ENCODE measurements around the gene FAM222A. TPM values are rescaled to one million over a fixed set of nuclear protein-coding genes. Genes with fewer than 3 reads are reported as not detected.

The FAM222A gene
- total RNA-seq, 4 donors from 2014 or later, result 1.4 to 3.0 (median 1.8) TPM

DNA sequence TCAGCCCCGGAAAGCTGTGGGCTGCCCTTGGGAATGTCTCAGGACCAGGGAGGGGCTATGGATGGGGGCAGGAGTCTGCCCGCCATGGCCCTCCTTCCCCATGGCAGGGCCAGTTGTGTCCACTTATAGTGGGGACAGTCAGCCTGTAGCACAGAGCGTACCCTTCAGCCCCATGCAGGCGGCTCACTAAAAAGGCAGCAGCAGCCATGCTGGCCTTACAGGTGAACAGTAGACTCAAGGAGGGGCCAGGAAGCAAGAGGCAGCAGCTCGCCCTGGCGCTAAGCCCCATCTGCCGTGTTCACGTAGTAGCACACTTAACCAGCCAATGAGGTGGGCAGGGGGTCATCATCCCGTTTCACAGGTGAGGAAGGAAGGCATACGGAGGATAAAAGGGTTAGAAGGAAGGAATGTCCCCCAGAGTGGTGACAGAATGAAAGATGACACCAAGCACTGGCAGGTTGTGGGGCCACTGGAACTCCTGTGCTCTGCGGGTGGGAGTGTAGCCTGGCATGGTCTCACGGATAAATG is 52.7 kb downstream of the FAM222A start:
- in situ Hi-C loops (cut with MboI; ENCODE audit: low pct_ligation_motif_present in 1 of 4, low pct_unique_long_range_greater_than_20kb in 1 of 4, low sequenced_read_pairs in 3 of 4) (no loop called here), intact Hi-C loops (cut with DNase I; ENCODE audit: low total_unique reads) (no loop called here)
- no peaks in the 10 kb centered on the region for H3K4me1 ChIP-seq
- H3K36me3 ChIP-seq, result no peaks in the 10 kb centered on the region
- WGBS, 2 donors (ENCODE audit: low coverage in 1 of 2), result 60 to 92% methylated on average over 2 to 12 of the region's 12 CpGs
- no peaks in the 10 kb centered on the region for H3K9me3 ChIP-seq
- H3K27ac ChIP-seq, result no peak overlapping the region
- no peak overlapping the region for H3K4me3 ChIP-seq
- no peaks in the 10 kb centered on the region for H3K27me3 ChIP-seq
- no peak for DNase-seq
- TF ChIP-seq POLR2A (IDR thresholded peaks at IDR 0.05) (no peak), EP300 (IDR thresholded peaks at IDR 0.05; ENCODE audit: low read depth) (no peak), POLR2AphosphoS5 (IDR thresholded peaks at IDR 0.05) (no peak)
- TF ChIP-seq, protein P1, sequence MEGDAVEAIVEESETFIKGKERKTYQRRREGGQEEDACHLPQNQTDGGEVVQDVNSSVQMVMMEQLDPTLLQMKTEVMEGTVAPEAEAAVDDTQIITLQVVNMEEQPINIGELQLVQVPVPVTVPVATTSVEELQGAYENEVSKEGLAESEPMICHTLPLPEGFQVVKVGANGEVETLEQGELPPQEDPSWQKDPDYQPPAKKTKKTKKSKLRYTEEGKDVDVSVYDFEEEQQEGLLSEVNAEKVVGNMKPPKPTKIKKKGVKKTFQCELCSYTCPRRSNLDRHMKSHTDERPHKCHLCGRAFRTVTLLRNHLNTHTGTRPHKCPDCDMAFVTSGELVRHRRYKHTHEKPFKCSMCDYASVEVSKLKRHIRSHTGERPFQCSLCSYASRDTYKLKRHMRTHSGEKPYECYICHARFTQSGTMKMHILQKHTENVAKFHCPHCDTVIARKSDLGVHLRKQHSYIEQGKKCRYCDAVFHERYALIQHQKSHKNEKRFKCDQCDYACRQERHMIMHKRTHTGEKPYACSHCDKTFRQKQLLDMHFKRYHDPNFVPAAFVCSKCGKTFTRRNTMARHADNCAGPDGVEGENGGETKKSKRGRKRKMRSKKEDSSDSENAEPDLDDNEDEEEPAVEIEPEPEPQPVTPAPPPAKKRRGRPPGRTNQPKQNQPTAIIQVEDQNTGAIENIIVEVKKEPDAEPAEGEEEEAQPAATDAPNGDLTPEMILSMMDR (IDR thresholded peaks at IDR 0.05), result no peak

- H3K9me3 ChIP-seq, result no peaks in the 10 kb centered on the region
- H3K36me3 ChIP-seq, result no peaks in the 10 kb centered on the region
- WGBS, 2 donors (ENCODE audit: low coverage in 1 of 2), result 90 to 94% methylated on average over 3 to 4 of the region's 4 CpGs
- no peaks in the 10 kb centered on the region for H3K4me1 ChIP-seq
- intact Hi-C loops (cut with DNase I; ENCODE audit: low total_unique reads), result no loop called here
- in situ Hi-C loops (cut with MboI; ENCODE audit: low pct_ligation_motif_present in 1 of 4, low pct_unique_long_range_greater_than_20kb in 1 of 4, low sequenced_read_pairs in 3 of 4), result no loop called here
- no peak overlapping the region for H3K4me3 ChIP-seq
- H3K27ac ChIP-seq, result no peak overlapping the region
- TF ChIP-seq POLR2A (IDR thresholded peaks at IDR 0.05), result no peak
- TF ChIP-seq, protein P1 (IDR thresholded peaks at IDR 0.05), result no peak
- no peak for TF ChIP-seq EP300 (IDR thresholded peaks at IDR 0.05; ENCODE audit: low read depth)
- TF ChIP-seq POLR2AphosphoS5 (IDR thresholded peaks at IDR 0.05), result no peak
- no peaks in the 10 kb centered on the region for H3K27me3 ChIP-seq
- DNase-seq, result no peak
Measured at GRCh38 chr12:109767456-109767855, 53.8 kb downstream of the FAM222A start.

DNA sequence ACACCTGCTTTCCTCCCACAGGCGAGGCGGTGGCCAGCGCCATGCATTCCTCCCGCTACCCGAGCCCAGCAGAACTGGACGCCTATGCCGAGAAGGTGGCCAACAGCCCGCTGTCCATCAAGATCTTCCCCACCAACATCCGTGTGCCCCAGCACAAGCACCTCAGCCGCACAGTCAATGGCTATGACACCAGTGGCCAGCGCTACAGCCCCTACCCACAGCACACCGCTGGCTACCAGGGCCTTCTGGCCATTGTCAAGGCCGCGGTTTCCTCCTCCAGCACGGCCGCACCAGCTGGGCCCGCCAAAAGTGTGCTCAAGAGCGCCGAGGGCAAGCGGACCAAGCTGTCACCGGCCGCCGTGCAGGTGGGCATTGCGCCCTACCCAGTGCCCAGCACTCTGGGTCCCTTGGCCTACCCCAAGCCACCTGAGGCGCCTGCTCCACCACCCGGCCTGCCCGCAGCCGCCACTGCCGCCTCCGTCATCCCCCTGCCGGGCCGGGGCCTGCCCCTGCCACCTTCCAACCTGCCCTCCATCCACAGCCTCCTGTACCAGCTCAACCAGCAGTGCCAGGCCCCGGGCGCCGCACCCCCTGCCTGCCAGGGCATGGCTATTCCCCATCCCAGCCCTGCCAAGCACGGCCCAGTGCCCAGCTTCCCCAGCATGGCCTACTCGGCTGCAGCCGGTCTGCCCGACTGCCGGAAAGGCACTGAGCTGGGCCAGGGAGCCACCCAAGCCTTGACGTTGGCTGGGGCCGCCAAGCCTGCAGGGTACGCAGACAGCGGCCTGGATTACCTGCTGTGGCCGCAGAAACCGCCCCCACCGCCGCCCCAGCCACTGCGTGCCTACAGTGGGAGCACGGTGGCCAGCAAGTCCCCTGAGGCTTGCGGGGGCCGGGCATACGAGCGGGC is 54.6 kb downstream of the FAM222A start:
- H3K27me3 ChIP-seq, result no peaks in the 10 kb centered on the region

More for the DNA sequence above, 54.6 kb downstream of the FAM222A start:
- in situ Hi-C loops (cut with MboI; ENCODE audit: low pct_ligation_motif_present in 1 of 4, low pct_unique_long_range_greater_than_20kb in 1 of 4, low sequenced_read_pairs in 3 of 4), result no loop called here
- no peaks in the 10 kb centered on the region for H3K9me3 ChIP-seq
- H3K27ac ChIP-seq, result no peak overlapping the region
- intact Hi-C loops (cut with DNase I; ENCODE audit: low total_unique reads), result no loop called here
- no peaks in the 10 kb centered on the region for H3K36me3 ChIP-seq
- WGBS, 2 donors (ENCODE audit: low coverage in 1 of 2), result 94 to 100% methylated on average over 1 to 51 of the region's 54 CpGs
- DNase-seq, result no peak
- TF ChIP-seq POLR2AphosphoS5 (IDR thresholded peaks at IDR 0.05), result no peak
- TF ChIP-seq, protein P1 (IDR thresholded peaks at IDR 0.05), result no peak
- no peak for TF ChIP-seq POLR2A (IDR thresholded peaks at IDR 0.05)
- no peak for TF ChIP-seq EP300 (IDR thresholded peaks at IDR 0.05; ENCODE audit: low read depth)
- no peak overlapping the region for H3K4me3 ChIP-seq
- peaks cover 0 to 5% (median 1%) of the 10 kb centered on the region in 4 donors for H3K4me1 ChIP-seq
